Body of pancreas (tissue), 4 donors: ENCODE results near the gene RNF32. TPM values are rescaled to one million over a fixed set of nuclear protein-coding genes. Genes with fewer than 3 reads are reported as not detected.
A peak's percentile ranks its signal among the peaks of the same experiment; 100 is the strongest.

Experiments
- ATAC-seq: fragments of 150-250 bp; one replicate; pipeline ENCODE4 v1.9.1; 2016
- DNase-seq, 4 donors: peaks; one replicate each; pipeline ENCODE4 v3.0.0-alpha.2; 2019
- H3K27ac ChIP-seq, 4 donors: fragments of 200-600 bp; sonication (generic); 1 replicate in 3 of 4; 2 replicates in 1 of 4; pipeline versions ENCODE4 v1.5.1 to v1.6.1; 2016 to 2019; ENCODE audit warnings: mild to moderate bottlenecking in 1 of 4, mixed read lengths in 1 of 4, moderate library complexity in 1 of 4
- H3K27me3 ChIP-seq, 2 donors: fragments of 200-600 bp; sonication (generic); one replicate each; pipeline ENCODE4 v1.6.0; 2016; ENCODE audit warnings: mild to moderate bottlenecking in 1 of 2
- H3K36me3 ChIP-seq, 2 donors: fragments of 200-600 bp; sonication (generic); replicated peaks in 1 of 2; 2 replicates each; pipeline ENCODE4 v1.5.1; 2016; ENCODE audit warnings: low read depth in 2 of 2; ENCODE audit not compliant: insufficient read depth in 1 of 2
- H3K4me1 ChIP-seq: fragments of 200-600 bp; sonication (generic); one replicate; pipeline ENCODE4 v1.6.0; 2016
- H3K4me3 ChIP-seq, 2 donors: fragments of 200-600 bp; sonication (generic); 1 replicate in 1 of 2; 2 replicates in 1 of 2; pipeline ENCODE4 v1.5.1; 2016 to 2019
- H3K9me3 ChIP-seq, 3 donors: fragments of 200-600 bp; sonication (generic); 1 replicate in 2 of 3; 2 replicates in 1 of 3; pipeline ENCODE4 v1.5.1; 2016
- CTCF ChIP-seq, 7 experiments: fragments of 450-650 bp in 4 of 7; fragments of 200-600 bp in 3 of 7; sonication (generic) in 3 of 7; IDR thresholded peaks; one replicate each; pipeline ENCODE4 v1.5.1; 2016 to 2019; ENCODE audit warnings: antibody characterized with exemption in 7 of 7
- POLR2A ChIP-seq, 3 donors: fragments of 450-650 bp; IDR thresholded peaks; one replicate each; pipeline ENCODE4 v1.6.1; 2016; ENCODE audit warnings: antibody characterized with exemption in 3 of 3, mild to moderate bottlenecking in 2 of 3
- WGBS, 2 donors: methylation state at CpG; one replicate each; pipeline ENCODE4 v1.1.5; 2017; 5-methylcytosine and 5-hydroxymethylcytosine counted together
- intact Hi-C: fragments of 100-400 bp; cut with DNase I; formaldehyde crosslinking; loops from one replicate; pipeline ENCODE4 v1.15.1; 2023
- total RNA-seq, 2 donors: library from RNA; depleted of rRNA; stranded (reverse); fragments of >200 nt; gene quantifications; one replicate each; pipeline ENCODE4 v1.1.0, GENCODE V29; 2016

RNF32 gene
- total RNA-seq, 2 donors from 2014 or later, result 0.26 to 0.99 TPM

DNA sequence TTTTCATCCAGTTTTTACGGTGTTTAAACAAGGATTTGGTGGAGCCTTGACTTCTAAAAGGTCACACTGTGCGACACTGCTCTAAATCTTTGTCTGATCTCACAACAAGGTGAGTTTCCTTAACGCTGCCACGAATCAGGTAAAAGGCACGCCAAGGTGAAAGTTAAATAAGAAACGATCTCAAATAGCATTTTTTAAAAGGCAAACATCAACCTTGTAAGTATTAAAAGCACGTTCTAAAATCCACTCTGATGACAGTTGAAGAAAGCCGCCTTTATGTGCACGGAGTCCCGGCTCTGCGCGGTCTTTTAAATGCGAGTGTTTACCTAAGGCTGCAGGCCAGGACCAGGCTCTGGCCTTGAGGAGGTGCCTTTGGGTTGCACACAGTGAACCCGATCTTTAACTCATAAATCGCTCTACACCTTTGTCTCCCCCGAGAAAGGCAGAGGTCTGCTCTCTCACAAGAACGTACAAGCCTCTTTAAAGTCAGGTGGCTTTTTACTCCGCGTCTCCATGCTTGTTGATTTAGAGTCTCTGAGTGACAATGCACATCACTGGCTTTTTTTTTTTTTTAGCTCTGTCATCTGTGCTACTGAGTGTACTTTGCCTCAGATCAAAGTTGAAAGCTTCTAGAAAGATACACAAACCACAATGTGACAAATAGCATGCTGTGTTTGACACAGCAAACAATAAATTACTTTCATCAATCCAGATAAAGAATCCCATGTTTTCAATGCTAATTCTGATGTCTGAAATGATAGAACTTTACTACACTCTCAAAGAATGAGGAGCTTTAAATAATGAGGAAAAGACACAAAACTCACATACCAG lies 25.9 kb upstream of the RNF32 start:
- Histone ChIP-seq H3K9me3 (no peaks in the 10 kb centered on the region), H3K36me3 (no peaks in the 10 kb centered on the region), H3K27ac (peak overlapping the region in 3 of 4 donors; percentile 15 to 48 (median 17)), H3K4me3 (no peak overlapping the region), H3K4me1 (peaks cover 15% of the 10 kb centered on the region), H3K27me3 (no peaks in the 10 kb centered on the region)
- intact Hi-C loops, result no loop called here
- TF ChIP-seq CTCF (IDR thresholded peaks at IDR 0.05), result no peak
- no peak for TF ChIP-seq POLR2A (IDR thresholded peaks at IDR 0.05)
- ATAC-seq (peak; percentile 58), DNase-seq (peak in 2 of 4 donors; percentile 23 to 53)
- WGBS, 2 donors, result 23 to 28% methylated on average over 18 to 19 of the region's 19 CpGs

DNA sequence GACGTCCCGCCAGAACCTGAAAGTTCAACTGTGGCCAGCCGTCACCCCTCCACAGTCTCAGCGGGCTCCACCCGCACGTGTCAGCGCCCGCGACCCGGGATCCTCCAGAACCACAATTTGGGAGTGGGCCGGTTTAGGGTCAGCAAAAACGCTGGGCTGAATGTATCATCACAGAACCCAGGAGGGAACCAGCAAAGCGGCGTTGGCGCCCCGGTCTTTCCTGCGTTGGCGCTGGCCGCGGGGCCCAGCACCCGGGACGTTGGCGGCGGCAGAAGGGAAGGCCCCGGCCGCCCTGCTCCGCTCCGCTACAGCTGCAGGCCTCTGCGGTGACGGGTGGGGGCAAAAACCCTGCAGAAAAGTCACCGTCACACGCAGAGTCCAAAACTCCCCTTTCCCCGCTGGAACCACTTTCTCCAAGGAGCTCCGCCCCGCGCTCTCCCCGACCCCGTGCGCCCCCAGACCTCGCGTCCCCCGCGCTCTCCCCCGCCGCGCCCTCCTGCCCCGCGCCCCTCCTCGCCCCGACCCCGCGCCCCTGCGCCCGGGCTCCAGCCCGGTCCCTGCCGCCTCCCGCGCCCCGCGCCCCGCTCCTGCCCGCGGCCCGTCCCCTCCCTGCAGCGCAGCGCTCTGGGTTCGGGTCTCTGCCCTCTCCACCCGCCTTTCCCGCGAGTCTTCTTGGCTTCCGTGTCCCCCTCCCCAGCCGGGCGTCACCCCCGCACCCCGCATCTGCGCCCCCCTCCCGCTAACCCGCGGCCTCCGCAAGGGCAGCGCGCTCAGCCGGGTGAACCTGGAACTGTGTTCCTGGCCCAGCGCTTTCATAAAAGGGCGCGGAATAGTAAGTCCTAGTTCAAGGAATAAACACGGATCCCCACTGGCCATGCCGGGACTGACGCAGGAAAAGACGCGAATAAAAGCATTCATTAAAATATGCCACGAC lies 24.0 kb upstream of the RNF32 start:
- Histone ChIP-seq H3K9me3 (no peaks in the 10 kb centered on the region), H3K27ac (no peak overlapping the region), H3K4me3 (no peak overlapping the region), H3K4me1 (peaks cover 12% of the 10 kb centered on the region), H3K27me3 (no peaks in the 10 kb centered on the region), H3K36me3 (no peaks in the 10 kb centered on the region)
- no peak for DNase-seq
- ATAC-seq, result no peak
- 35 to 53% methylated on average over 39 to 58 of the region's 92 CpGs for WGBS, 2 donors
- TF ChIP-seq CTCF (IDR thresholded peaks at IDR 0.05) (no peak), POLR2A (IDR thresholded peaks at IDR 0.05) (no peak)
- intact Hi-C loops, result no loop called here

- ATAC-seq, result no peak
- TF ChIP-seq POLR2A (IDR thresholded peaks at IDR 0.05) (no peak), CTCF (IDR thresholded peaks at IDR 0.05) (no peak)
- no peaks in the 10 kb centered on the region for H3K27me3 ChIP-seq
- intact Hi-C loops, result no loop called here
- H3K4me1 ChIP-seq, result peaks cover 12% of the 10 kb centered on the region
- H3K27ac ChIP-seq, result no peak overlapping the region
- H3K4me3 ChIP-seq, result no peak overlapping the region
- no peaks in the 10 kb centered on the region for H3K36me3 ChIP-seq
- no peaks in the 10 kb centered on the region for H3K9me3 ChIP-seq
- WGBS, 2 donors, result 86 to 88% methylated on average over 11 of the region's 11 CpGs
- no peak for DNase-seq
These were observed 23.4 kb upstream of the RNF32 start for GRCh38 chr7:156617215-156617614.

GRCh38 chr7:156618078-156618779 lies 22.3 kb upstream of the RNF32 start:
- Histone ChIP-seq H3K36me3 (no peaks in the 10 kb centered on the region), H3K27me3 (no peaks in the 10 kb centered on the region), H3K4me3 (no peak overlapping the region), H3K4me1 (peaks cover 12% of the 10 kb centered on the region), H3K9me3 (no peaks in the 10 kb centered on the region), H3K27ac (no peak overlapping the region)
- ATAC-seq (no peak), DNase-seq (no peak)
- 92 to 96% methylated on average over 7 to 18 of the region's 18 CpGs for WGBS, 2 donors
- no peak for TF ChIP-seq CTCF (IDR thresholded peaks at IDR 0.05)
- intact Hi-C loops, result no loop called here
